Measurements from ENCODE around the gene LMO1.

The LMO1 gene

GRCh38 chr11:8190431-8190830 is 73.2 kb downstream of the LMO1 start:
- CTCF ChIA-PET: interaction anchor here (0.7 to 1.2 kb wide), 2 partner anchors 184 to 678 kb away, joined by 3 read pairs; no protein-coding TSS in a partner anchor
- POLR2A ChIA-PET: no interaction called here
- no peak for DNase-seq (ENCODE audit: extremely low spot score)

GRCh38 chr11:8186429-8186828 is 77.2 kb downstream of the LMO1 start:
- TF ChIP-seq NFRKB (IDR thresholded peaks at IDR 0.05) (no peak), FOXA1 (IDR thresholded peaks at IDR 0.05) (no peak), TARDBP (IDR thresholded peaks at IDR 0.05) (no peak), BHLHE40 (IDR thresholded peaks at IDR 0.05; ENCODE audit: borderline replicate concordance) (no peak), FOXM1 (IDR thresholded peaks at IDR 0.05; ENCODE audit: borderline replicate concordance) (no peak), ELF4 (IDR thresholded peaks at IDR 0.05) (no peak), SUZ12 (IDR thresholded peaks at IDR 0.05) (no peak), LEF1 (IDR thresholded peaks at IDR 0.05; ENCODE audit: borderline replicate concordance) (no peak), CTBP1 (IDR thresholded peaks at IDR 0.05; ENCODE audit: borderline replicate concordance) (no peak), ZNF384 (IDR thresholded peaks at IDR 0.05) (no peak), L3MBTL2 (conservative IDR thresholded peaks at IDR 0.05) (no peak), HDGF (IDR thresholded peaks at IDR 0.05; ENCODE audit: borderline replicate concordance) (no peak), SP1 (IDR thresholded peaks at IDR 0.05) (no peak)
- ChIA-PET CTCF (no interaction called here), POLR2A (no interaction called here)
- no peak for DNase-seq (ENCODE audit: extremely low spot score)

More at GRCh38 chr11:8190431-8190830, 73.2 kb downstream of the LMO1 start:
- TF ChIP-seq FOXM1 (IDR thresholded peaks at IDR 0.05; ENCODE audit: borderline replicate concordance) (no peak), ZNF384 (IDR thresholded peaks at IDR 0.05) (no peak), ARNT (IDR thresholded peaks at IDR 0.05) (no peak), ELF4 (IDR thresholded peaks at IDR 0.05) (no peak), NFRKB (IDR thresholded peaks at IDR 0.05) (no peak), PKNOX1 (IDR thresholded peaks at IDR 0.05) (no peak), BHLHE40 (IDR thresholded peaks at IDR 0.05; ENCODE audit: borderline replicate concordance) (no peak), FOXA1 (IDR thresholded peaks at IDR 0.05) (no peak)

DNA sequence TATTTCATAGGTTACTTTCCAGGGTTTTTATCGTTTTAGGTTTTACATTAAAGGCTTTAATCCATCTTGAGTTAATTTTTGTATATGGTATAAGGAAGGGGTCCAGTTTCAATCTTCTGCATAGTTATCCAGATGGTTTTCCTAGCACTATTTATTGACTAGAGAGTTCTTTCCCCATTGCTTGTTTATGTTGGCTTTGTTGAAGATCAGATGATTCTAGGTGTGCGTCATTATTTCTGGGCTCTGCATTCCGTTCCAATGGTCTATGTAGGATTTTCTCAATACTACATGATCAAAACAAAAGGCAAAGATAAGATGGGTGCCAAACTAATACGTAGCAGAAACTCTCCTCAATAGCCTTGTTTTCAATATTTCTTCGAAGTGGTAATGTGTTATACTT is 80.6 kb downstream of the LMO1 start:
- DNase-seq (ENCODE audit: extremely low spot score): no peak
- POLR2A ChIA-PET: no interaction called here
- TF ChIP-seq FOXM1 (IDR thresholded peaks at IDR 0.05; ENCODE audit: borderline replicate concordance) (no peak), ARNT (IDR thresholded peaks at IDR 0.05) (no peak), PKNOX1 (IDR thresholded peaks at IDR 0.05) (no peak), TARDBP (IDR thresholded peaks at IDR 0.05) (no peak), L3MBTL2 (conservative IDR thresholded peaks at IDR 0.05) (no peak), BHLHE40 (IDR thresholded peaks at IDR 0.05; ENCODE audit: borderline replicate concordance) (no peak), NFRKB (IDR thresholded peaks at IDR 0.05) (no peak), ZNF384 (IDR thresholded peaks at IDR 0.05) (no peak), SUZ12 (IDR thresholded peaks at IDR 0.05) (no peak), FOXK2 (IDR thresholded peaks at IDR 0.05) (no peak), SP1 (IDR thresholded peaks at IDR 0.05) (no peak), HDGF (IDR thresholded peaks at IDR 0.05; ENCODE audit: borderline replicate concordance) (no peak), FOXA1 (IDR thresholded peaks at IDR 0.05) (no peak)
- CTCF ChIA-PET: no interaction called here

DNA sequence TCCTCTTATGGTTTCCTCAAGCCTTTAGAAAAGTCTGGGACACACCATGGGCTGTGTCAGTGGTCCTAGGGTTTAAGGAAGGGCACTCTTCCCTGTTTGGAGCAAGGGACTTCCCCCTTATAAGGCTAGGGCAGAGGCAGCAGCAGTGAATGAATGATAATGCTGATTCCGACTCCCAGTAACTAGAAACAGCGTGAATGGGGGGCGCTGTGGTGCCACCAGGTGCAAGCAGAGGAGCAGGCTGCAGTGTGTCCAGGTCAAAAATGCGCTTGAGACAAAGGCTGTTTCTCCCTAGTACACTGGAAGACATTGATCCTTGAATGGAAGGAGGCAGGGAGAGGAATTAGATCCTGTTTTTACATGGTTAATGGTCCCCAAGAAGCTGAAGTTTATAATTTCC is 83.2 kb downstream of the LMO1 start:
- DNase-seq (ENCODE audit: extremely low spot score): no peak
- TF ChIP-seq CTBP1 (IDR thresholded peaks at IDR 0.05; ENCODE audit: borderline replicate concordance): no peak
- TF ChIP-seq HDGF (IDR thresholded peaks at IDR 0.05; ENCODE audit: borderline replicate concordance): no peak
- TF ChIP-seq FOXM1 (IDR thresholded peaks at IDR 0.05; ENCODE audit: borderline replicate concordance): no peak
- TF ChIP-seq PKNOX1 (IDR thresholded peaks at IDR 0.05): no peak
- TF ChIP-seq ARNT (IDR thresholded peaks at IDR 0.05): no peak
- no peak for TF ChIP-seq SUZ12 (IDR thresholded peaks at IDR 0.05)
- no peak for TF ChIP-seq SP1 (IDR thresholded peaks at IDR 0.05)
- no peak for TF ChIP-seq ZNF384 (IDR thresholded peaks at IDR 0.05)
- no peak for TF ChIP-seq FOXK2 (IDR thresholded peaks at IDR 0.05)
- TF ChIP-seq NFRKB (IDR thresholded peaks at IDR 0.05): no peak
- no peak for TF ChIP-seq TARDBP (IDR thresholded peaks at IDR 0.05)
- TF ChIP-seq ELF4 (IDR thresholded peaks at IDR 0.05): no peak
- no peak for TF ChIP-seq L3MBTL2 (conservative IDR thresholded peaks at IDR 0.05)
- CTCF ChIA-PET: no interaction called here
- POLR2A ChIA-PET: no interaction called here

GRCh38 chr11:8178297-8178696 is 85.4 kb downstream of the LMO1 start:
- no peak for DNase-seq (ENCODE audit: extremely low spot score)
- TF ChIP-seq ZNF384 (IDR thresholded peaks at IDR 0.05) (no peak), L3MBTL2 (conservative IDR thresholded peaks at IDR 0.05) (no peak), SP1 (IDR thresholded peaks at IDR 0.05) (no peak), SUZ12 (IDR thresholded peaks at IDR 0.05) (no peak), TARDBP (IDR thresholded peaks at IDR 0.05) (no peak), ARNT (IDR thresholded peaks at IDR 0.05) (no peak)
- ChIA-PET CTCF (interaction anchor here (0.8 kb wide), 1 partner anchor 88 kb away, joined by 3 read pairs; no protein-coding TSS in a partner anchor), POLR2A (no interaction called here)

GRCh38 chr11:8177136-8177535 is 86.5 kb downstream of the LMO1 start:
- no peak for DNase-seq (ENCODE audit: extremely low spot score)
- POLR2A ChIA-PET: no interaction called here
- TF ChIP-seq ELF4 (IDR thresholded peaks at IDR 0.05): no peak
- CTCF ChIA-PET: no interaction called here
